H1 (cell line): ENCODE data around the gene KCNE3. TPM values are rescaled to one million over a fixed set of nuclear protein-coding genes. Genes with fewer than 3 reads are reported as not detected.

Experiments used
- ASH2L ChIP-seq: fragments of 200-600, 300-600 bp; sonication (generic); IDR thresholded peaks from one replicate; pipeline ENCODE4 v1.7.1; 2017; ENCODE audit warnings: low read length
- CBX5 ChIP-seq: fragments of 300-800, 300-1000 bp; sonication (generic); IDR thresholded peaks from 2 replicates; pipeline ENCODE4 v1.7.1; 2016; ENCODE audit warnings: antibody characterized with exemption, low read length, low read depth
- CHD7 ChIP-seq: fragments of 300-600 bp; sonication (generic); IDR thresholded peaks from 2 replicates; pipeline ENCODE4 v1.7.1; 2012; ENCODE audit warnings: low read length, moderate library complexity, mild to moderate bottlenecking, inconsistent platforms; ENCODE audit not compliant: insufficient replicate concordance
- CTBP2 ChIP-seq: IDR thresholded peaks from 2 replicates; pipeline ENCODE4 v1.7.0; 2011; ENCODE audit warnings: borderline replicate concordance, mild to moderate bottlenecking, moderate library complexity, mixed read lengths, low read length; ENCODE audit not compliant: insufficient read depth, insufficient read length
- E2F6 ChIP-seq: IDR thresholded peaks from 2 replicates; pipeline ENCODE4 v1.6.1; 2012; ENCODE audit warnings: inconsistent platforms
- EGR1 ChIP-seq: IDR thresholded peaks from 2 replicates; pipeline ENCODE4 v1.6.1; 2011; ENCODE audit warnings: low read depth, low read length, borderline replicate concordance
- KDM1A ChIP-seq: fragments of 200-600, 300-600 bp; sonication (generic); IDR thresholded peaks from 2 replicates; pipeline ENCODE4 v1.7.1; 2016; ENCODE audit warnings: mild to moderate bottlenecking, low read length, borderline replicate concordance
- KDM4A ChIP-seq: IDR thresholded peaks from one replicate; pipeline ENCODE4 v1.7.1; 2012; ENCODE audit warnings: low read depth, mild to moderate bottlenecking, moderate library complexity, low read length, inconsistent platforms; ENCODE audit not compliant: severe bottlenecking
- RBBP5 ChIP-seq: IDR thresholded peaks from 2 replicates; pipeline ENCODE4 v1.7.1; 2012; ENCODE audit warnings: low read depth, mild to moderate bottlenecking, inconsistent platforms, low read length, moderate library complexity, borderline replicate concordance
- RXRA ChIP-seq: IDR thresholded peaks from 2 replicates; pipeline ENCODE4 v1.6.1; 2011; ENCODE audit warnings: low read depth, mild to moderate bottlenecking, low read length, moderate library complexity; ENCODE audit not compliant: insufficient read depth
- SIN3A ChIP-seq, 2 experiments: IDR thresholded peaks in 1 of 2; conservative IDR thresholded peaks in 1 of 2; 2 replicates each; pipeline ENCODE4 v1.6.1; 2011 to 2012; ENCODE audit warnings: low read length in 2 of 2, improper control_type of control experiment in 1 of 2, low read depth in 1 of 2, mild to moderate bottlenecking in 1 of 2
- polyA plus RNA-seq, 7 experiments: library from polyadenylated mRNA; depleted of rRNA in 3 of 7; stranded (reverse) in 5 of 7; unstranded in 2 of 7; fragments of >200 nt in 5 of 7; fragments of 200-250 nt in 2 of 7; gene quantifications; 1 replicate in 5 of 7; 2 replicates in 1 of 7; 4 replicates in 1 of 7; pipeline versions ENCODE4 v1.2.1 to v1.2.3, GENCODE V29; 2011 to 2013; ENCODE audit warnings: missing spikeins in 2 of 7, mixed read lengths in 2 of 7
- total RNA-seq: library from RNA; stranded (reverse); fragmentation: NEBNext Ultra II Directional; extraction: Animal tissue kit (Norgen Biotek cat#: 25700); gene quantifications from 2 replicates; pipeline ENCODE4 v1.2.1, GENCODE V29; 2021

The KCNE3 gene
- total and polyA plus RNA-seq, 2 of the 8 experiments (the other 6 are each of a cell fraction or from before 2014, with no cell fraction given): 1.9 to 3.5 TPM

- TF ChIP-seq CHD7 (no peak), E2F6 (no peak), EGR1 (no peak), RXRA (no peak), KDM1A (no peak), CBX5 (no peak), RBBP5 (no peak), CTBP2 (no peak), KDM4A (no peak), SIN3A (conservative IDR thresholded peaks at IDR 0.05 in 1 of 2, IDR thresholded peaks at IDR 0.05 in 1 of 2; ENCODE audit: low read depth in 1 of 2, low read length in 2 of 2) (no peak), ASH2L (no peak)
Observed at GRCh38 chr11:74442636-74443035, 24.7 kb downstream of the KCNE3 start (continued).
